ENCODE data around the gene SLC38A3. TPM values are rescaled to one million over a fixed set of nuclear protein-coding genes. Genes with fewer than 3 reads are reported as not detected.

SLC38A3 gene
- 1 to 10 TPM; 1.9 to 8.9 (median 5.0) TPM for total RNA-seq

GRCh38 chr3:50204804-50205412 lies at the start of gene SLC38A3:
Gene SLC38A3 (plus strand): TSS chr3:50205271. CDS start chr3:50214200, 8,929 bp downstream.
- in situ Hi-C loops (cut with MboI; ENCODE audit: low sequenced_read_pairs in 4 of 4): no loop called here
- Histone ChIP-seq H3K27ac (peak within 1 kb of the TSS; percentile 87 to 97 (median 95)), H3K36me3 (no peaks in the 10 kb centered on the region), H3K4me1 (peaks cover 22 to 38% of the 10 kb centered on the region in 2 donors), H3K27me3 (no peaks in the 10 kb centered on the region), H3K4me3 (peak within 1 kb of the TSS; percentile 74 to 91 (median 76)), H3K9me3 (no peaks in the 10 kb centered on the region)
- DNase-seq: peak in 1 of 2 donors; percentile 43
- intact Hi-C loops (cut with DNase I; ENCODE audit: low total_unique reads): no loop called here
- no peak for TF ChIP-seq CTCF (IDR thresholded peaks at IDR 0.05 in 4 of 5, conservative IDR thresholded peaks at IDR 0.05 in 1 of 5)
- peak; percentile 60 to 67 for TF ChIP-seq POLR2A (IDR thresholded peaks at IDR 0.05)
- peak; percentile 72 to 74 for ATAC-seq

GRCh38 chr3:50155491-50155878 lies 49.6 kb upstream of the SLC38A3 start:
- Histone ChIP-seq H3K4me1 (peaks cover 18% of the 10 kb centered on the region in 2 donors), H3K27me3 (no peaks in the 10 kb centered on the region), H3K27ac (peak overlapping the region; percentile 31 to 82 (median 77)), H3K4me3 (peak overlapping the region; percentile 57 to 73 (median 64)), H3K36me3 (no peaks in the 10 kb centered on the region), H3K9me3 (no peaks in the 10 kb centered on the region)
- no peak for TF ChIP-seq CTCF (IDR thresholded peaks at IDR 0.05 in 4 of 5, conservative IDR thresholded peaks at IDR 0.05 in 1 of 5)
- no peak for TF ChIP-seq POLR2A (IDR thresholded peaks at IDR 0.05)
- DNase-seq (no peak), ATAC-seq (no peak)
- in situ Hi-C loops (cut with MboI; ENCODE audit: low sequenced_read_pairs in 4 of 4) (no loop called here), intact Hi-C loops (cut with DNase I; ENCODE audit: low total_unique reads) (loop anchor here (1.0 to 2.0 kb wide), 2 partner anchors 34 to 35 kb away; no protein-coding TSS in a partner anchor)

GRCh38 chr3:50155891-50156290 lies 49.2 kb upstream of the SLC38A3 start:
- intact Hi-C loops (cut with DNase I; ENCODE audit: low total_unique reads): loop anchor here (1.0 to 2.0 kb wide), 2 partner anchors 33 to 35 kb away; no protein-coding TSS in a partner anchor
- no peak for TF ChIP-seq POLR2A (IDR thresholded peaks at IDR 0.05)
- TF ChIP-seq CTCF (IDR thresholded peaks at IDR 0.05 in 4 of 5, conservative IDR thresholded peaks at IDR 0.05 in 1 of 5): no peak
- no peak for ATAC-seq
- in situ Hi-C loops (cut with MboI; ENCODE audit: low sequenced_read_pairs in 4 of 4): no loop called here
- Histone ChIP-seq H3K27ac (peak overlapping the region; percentile 31 to 82 (median 77)), H3K27me3 (no peaks in the 10 kb centered on the region), H3K9me3 (no peaks in the 10 kb centered on the region), H3K36me3 (no peaks in the 10 kb centered on the region), H3K4me3 (peak overlapping the region; percentile 57 to 73 (median 64)), H3K4me1 (peaks cover 18% of the 10 kb centered on the region in 2 donors)
- DNase-seq: no peak

- ATAC-seq: no peak
- no peak for TF ChIP-seq CTCF (IDR thresholded peaks at IDR 0.05 in 4 of 5, conservative IDR thresholded peaks at IDR 0.05 in 1 of 5)
- no peak for TF ChIP-seq POLR2A (IDR thresholded peaks at IDR 0.05)
Measured at GRCh38 chr3:50156549-50157493, 48.2 kb upstream of the SLC38A3 start.

More at GRCh38 chr3:50156549-50157493, 48.2 kb upstream of the SLC38A3 start:
- H3K27me3 ChIP-seq: no peaks in the 10 kb centered on the region
- no peaks in the 10 kb centered on the region for H3K36me3 ChIP-seq
- peak overlapping the region; percentile 57 to 82 (median 77) for H3K27ac ChIP-seq
- intact Hi-C loops (cut with DNase I; ENCODE audit: low total_unique reads): no loop called here
- H3K4me3 ChIP-seq: peak overlapping the region in 3 of 4 donors; percentile 57 to 66 (median 63)
- peaks cover 18 to 28% of the 10 kb centered on the region in 2 donors for H3K4me1 ChIP-seq
- in situ Hi-C loops (cut with MboI; ENCODE audit: low sequenced_read_pairs in 4 of 4): no loop called here
- no peak for DNase-seq
- H3K9me3 ChIP-seq: no peaks in the 10 kb centered on the region

Measured in gastrocnemius medialis (tissue), 4 donors.